ENCODE data around the gene OR2B2.
"Not testable (repeated sequence)": the region's sequence is repeated elsewhere in the genome, so short reads cannot be mapped to it uniquely, and the experiment has no call there.

OR2B2 gene

GRCh38 chr6:27911956-27912446, at the start of gene OR2B2:
OR2B2 (minus strand) TSS chr6:27912396; CDS start chr6:27912319, 77 bp downstream.
- no peak for DNase-seq

- DNase-seq, result no peak
These were observed 45.3 kb upstream of the OR2B2 start for GRCh38 chr6:27957516-27957915.

- DNase-seq, result no peak
These were observed 44.7 kb upstream of the OR2B2 start, which contains the start of gene OR2B6 for GRCh38 chr6:27956941-27957340. OR2B6 (plus strand) TSS chr6:27957241; CDS start chr6:27957241, 0 bp downstream.

- DNase-seq, result no peak
These were observed 38.8 kb upstream of the OR2B2 start for GRCh38 chr6:27951040-27951439.

DNA sequence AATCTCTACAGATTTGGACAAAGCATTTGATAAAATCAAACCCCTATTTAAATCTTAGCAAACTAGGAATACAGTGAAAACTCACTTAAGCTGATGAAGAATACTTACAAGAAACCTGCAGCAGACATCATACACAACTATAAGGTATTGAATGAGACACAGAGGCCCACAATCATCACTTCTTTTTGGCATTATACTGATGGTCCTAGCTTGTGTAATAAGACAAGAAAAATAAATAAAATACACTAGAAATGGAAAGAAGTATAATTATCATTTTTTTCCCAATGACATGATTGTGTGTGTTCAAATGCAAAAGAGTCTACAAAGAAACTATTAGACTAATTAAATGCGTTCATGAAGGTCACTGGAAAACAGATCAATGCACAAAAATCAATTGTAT, 36.0 kb upstream of the OR2B2 start:
- no peak for DNase-seq

DNA sequence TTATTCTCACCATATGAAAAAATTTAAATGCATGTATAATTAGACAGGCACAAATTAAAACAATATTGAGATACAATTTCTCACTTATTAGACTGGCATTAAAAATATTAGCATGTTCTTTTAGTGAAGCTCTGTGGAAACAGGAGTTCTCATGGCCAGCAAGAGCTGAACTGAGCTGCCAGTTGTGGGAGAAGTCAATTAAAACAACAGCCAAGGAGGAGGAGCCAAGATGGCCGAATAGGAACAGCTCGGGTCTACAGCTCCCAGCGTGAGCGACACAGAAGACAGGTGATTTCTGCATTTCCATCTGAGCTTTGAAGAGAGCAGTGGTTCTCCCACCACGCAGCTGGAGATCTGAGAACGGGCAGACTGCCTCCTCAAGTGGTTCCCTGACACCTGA, 30.9 kb upstream of the OR2B2 start:
- DNase-seq, result not testable (repeated sequence)

DNA sequence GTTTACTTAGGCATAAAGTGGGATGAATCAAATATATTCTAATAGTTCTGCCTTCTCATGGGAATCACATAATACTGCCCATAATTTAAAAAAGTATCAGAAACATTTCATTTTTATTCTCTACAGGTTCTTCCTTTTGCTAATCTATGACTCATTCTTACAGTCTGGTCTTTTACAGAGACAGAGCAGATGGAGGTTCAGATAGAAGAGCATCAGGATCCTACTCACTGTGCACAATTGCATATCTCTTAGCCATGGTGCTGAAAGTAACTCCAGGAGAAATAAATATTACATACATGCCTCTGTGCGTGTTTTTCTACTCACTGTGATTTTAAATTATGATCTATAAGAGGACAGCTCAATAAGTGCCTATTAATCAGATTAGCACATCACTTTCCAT, 28.6 kb upstream of the OR2B2 start:
- DNase-seq, result no peak

DNA sequence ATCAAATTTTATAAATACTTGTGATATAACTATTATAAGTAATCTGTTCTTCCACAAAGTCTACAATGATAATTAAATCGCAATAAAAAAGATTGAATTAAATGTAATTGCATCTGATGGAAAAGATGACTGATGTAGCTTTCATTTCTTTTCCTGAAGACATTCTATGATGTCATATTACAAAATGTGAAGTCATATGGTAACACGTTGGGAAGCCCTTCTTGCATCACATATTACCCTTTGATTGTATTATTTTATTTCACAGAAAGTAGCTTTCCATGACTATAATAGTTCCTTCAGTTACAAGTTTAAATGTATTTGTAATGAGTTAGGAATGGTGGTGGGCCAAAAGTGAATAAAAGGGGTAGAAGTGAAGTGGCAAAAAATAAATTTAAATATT, 19.0 kb upstream of the OR2B2 start:
- no peak for DNase-seq

GRCh38 chr6:27929930-27930329, 17.7 kb upstream of the OR2B2 start:
- not testable (repeated sequence) for DNase-seq

- DNase-seq, result not testable (repeated sequence)
These were observed 15.8 kb upstream of the OR2B2 start for GRCh38 chr6:27928041-27928440.

DNA sequence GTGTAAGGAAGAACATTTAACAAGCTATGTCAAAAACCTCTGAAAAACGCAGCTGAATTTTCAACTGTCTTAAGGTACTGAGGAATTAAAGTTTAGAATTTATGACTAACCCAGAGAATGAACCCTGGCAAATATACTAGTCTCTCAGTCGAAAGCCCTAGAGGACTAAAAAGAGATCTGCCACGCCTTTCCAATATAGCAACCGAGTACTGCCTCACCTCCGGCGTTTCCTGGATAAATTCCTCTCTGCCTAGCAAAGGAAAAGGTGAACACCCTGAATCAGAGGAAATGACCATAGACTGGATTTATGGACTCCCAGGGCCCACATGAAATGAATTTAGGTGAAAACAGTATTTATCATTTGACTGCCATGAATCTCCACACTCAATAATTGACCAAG, 12.0 kb upstream of the OR2B2 start:
- no peak for DNase-seq

- DNase-seq, result no peak
These were observed 10.8 kb upstream of the OR2B2 start for GRCh38 chr6:27922949-27923348.

- no peak for DNase-seq
These were observed 4.2 kb downstream of the OR2B2 start for GRCh38 chr6:27908017-27908416.

DNA sequence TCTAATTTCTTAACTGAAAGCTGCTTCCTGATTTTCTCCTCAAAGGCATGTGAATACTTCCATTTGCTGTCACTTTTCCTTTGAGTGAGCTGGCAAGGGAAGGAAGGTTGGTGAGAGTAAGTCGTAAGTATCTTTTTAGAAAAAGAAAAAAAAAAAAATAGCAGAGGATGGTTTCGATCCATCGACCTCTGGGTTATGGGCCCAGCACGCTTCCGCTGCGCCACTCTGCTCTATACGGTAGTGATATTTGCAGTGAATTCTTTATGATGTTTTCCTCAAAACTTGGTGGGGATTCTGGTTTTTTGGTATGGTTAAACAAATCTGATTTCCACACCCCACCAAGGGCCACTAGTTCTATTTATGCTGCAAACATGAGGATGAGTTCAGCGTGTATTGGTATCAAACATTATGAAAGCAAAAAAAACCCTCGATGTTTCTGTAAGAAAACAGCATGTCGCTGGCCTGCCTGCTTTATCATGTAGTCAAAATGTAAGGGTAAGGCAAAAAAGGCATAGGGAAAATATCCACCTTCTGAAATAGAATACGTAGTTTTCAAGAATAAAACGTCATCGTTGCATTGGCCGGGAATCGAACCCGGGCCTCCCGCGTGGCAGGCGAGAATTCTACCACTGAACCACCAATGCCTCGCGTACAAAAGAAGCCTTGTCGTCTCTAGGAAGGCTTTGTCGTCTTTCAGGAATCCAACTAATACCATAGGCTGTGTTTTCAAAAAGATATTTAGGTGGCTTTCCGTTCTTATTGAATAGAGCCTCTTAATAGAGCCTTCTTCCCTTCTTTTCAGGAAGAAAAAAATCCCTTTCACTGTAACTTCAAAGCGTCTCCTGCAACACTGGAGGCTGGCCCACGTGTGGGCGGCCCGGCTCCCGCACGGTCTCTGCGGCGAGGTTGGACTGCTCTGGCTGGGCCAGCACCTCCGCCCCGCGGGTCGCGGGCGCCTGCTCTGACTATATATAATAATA, 9.6 kb downstream of the OR2B2 start:
- peak; percentile 75 to 90 (median 84) for DNase-seq

DNA sequence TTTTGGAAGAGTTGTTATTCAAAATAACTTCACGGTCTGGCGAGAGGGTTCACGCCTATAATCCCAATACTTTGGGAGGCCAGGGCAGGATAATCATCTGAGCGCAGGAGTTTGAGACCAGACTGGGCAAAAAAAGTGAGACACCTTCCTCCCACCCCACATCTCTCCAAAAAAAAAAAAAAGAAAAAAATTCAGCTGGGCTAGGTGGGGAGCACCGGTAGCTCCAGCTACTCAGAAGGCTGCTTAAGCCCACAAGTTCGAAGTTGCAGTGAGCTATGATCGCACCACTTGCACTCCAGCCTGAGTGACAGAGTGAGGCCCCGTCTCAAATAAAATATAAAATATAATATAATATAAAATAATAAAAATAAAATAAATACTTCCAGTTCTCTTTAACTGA, 10.4 kb downstream of the OR2B2 start:
- DNase-seq, result no peak

GRCh38 chr6:27900197-27900596, 12.0 kb downstream of the OR2B2 start:
- DNase-seq, result not testable (repeated sequence)

- no peak for DNase-seq
These were observed 12.7 kb downstream of the OR2B2 start for GRCh38 chr6:27899543-27899942.

GRCh38 chr6:27897580-27898206, 14.5 kb downstream of the OR2B2 start:
- no peak for DNase-seq

GRCh38 chr6:27896398-27896796, 15.8 kb downstream of the OR2B2 start:
- DNase-seq, result no peak

- DNase-seq, result peak in 2 of 4 experiments; percentile 27 to 28
These were observed 17.1 kb downstream of the OR2B2 start for GRCh38 chr6:27894839-27895762.

DNA sequence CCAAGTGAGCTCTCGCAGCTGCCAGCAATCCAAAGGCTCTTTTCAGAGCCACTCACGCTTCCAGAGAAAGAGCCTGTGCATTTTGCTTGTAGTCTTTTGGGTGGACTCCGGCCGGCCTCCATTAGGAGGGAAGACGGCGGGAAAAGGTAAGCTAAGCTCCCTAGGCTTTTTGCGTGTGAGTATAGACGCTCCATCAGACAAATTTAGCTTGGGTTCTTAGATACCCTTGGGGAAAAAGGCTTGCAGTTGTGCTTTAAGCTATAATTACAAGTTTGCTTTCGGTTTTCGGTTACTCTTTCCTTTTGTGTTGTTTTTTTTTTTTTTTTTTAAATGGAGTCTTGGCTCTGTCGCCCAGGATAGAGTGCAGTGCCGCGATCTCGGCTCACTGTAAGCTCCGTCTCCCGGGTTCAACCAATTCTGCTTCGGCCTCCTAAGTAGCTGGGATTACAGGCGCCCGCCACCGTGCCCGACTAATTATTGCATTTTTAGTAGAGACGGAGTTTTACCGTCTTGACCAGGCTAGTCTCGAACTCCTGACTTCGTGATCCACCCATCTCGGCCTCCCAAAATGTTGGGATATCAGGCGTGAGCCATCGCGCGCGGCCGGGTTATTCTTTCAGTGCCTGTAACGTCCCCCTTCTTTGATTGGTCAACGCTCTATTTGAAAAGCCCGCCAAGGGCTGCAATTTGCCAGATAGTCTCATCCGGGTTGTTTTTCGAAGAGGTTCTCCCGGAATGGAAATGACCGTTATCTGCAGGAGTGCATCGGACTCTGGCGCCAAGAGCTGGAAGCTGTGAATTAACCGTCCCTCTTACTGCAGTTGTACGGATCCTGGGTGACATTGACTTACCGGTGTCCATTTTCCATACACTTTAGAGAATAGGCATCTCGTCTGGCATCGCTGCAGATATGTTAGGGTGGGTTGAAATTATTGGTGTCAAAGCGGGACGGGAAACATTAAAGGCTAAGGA, 18.1 kb downstream of the OR2B2 start:
- peak; percentile 28 to 50 (median 40) for DNase-seq
